Heart left ventricle (tissue), 13 donors: Measurements from ENCODE around the gene KCNQ2.

Experiments used
- POLR2A ChIP-seq, 2 donors: fragments of 450-650 bp; IDR thresholded peaks; one replicate each; pipeline ENCODE4 v1.6.1; 2017; ENCODE audit warnings: antibody characterized with exemption in 2 of 2, mild to moderate bottlenecking in 2 of 2, moderate library complexity in 2 of 2
- TF ChIP-seq, protein P1 (sequence below), 12 donors: fragments of 200-600 bp; sonication (generic) in 4 of 12; IDR thresholded peaks; one replicate each; pipeline versions ENCODE4 v1.5.0 to v1.8.0; 2018 to 2022; ENCODE audit warnings: antibody characterized with exemption in 12 of 12, mild to moderate bottlenecking in 5 of 12
- donor health status: ischemic (EF 13 %, LVEDD 7.1; RV severe dilation, severe dysfunction).
- donor health status: DM: no; HTN: yes; CAD: no.
- donor health status: DM: no; HTN: no; CAD: no.
- donor health status: ischemic (EF 25% LVEDD 6.9; RV normal size, moderate dysfunction).
- donor health status: ischemic (EF 25% LVEDD 5.7; RV mildly dilated, moderate dysfunction).
- donor health status: ischemic (EF 35%, LVEDD 5.7; RV mildly dilated, moderate dysfunction).
- donor health status: nonischemic (EF 11% LVEDD 7.7; RV severe dilation, severe dysfunction).
- donor health status: DM: yes; HTN: yes; CAD: no.
- donor health status: PGD.
- donor health status: ischemic (EF 29% LVEDD 5.4; RV normal size, mild dysfunction).
- donor health status: nonischemic (EF 23%, LVEDD 6.1; RV moderate dilation, normal function).

DNA sequence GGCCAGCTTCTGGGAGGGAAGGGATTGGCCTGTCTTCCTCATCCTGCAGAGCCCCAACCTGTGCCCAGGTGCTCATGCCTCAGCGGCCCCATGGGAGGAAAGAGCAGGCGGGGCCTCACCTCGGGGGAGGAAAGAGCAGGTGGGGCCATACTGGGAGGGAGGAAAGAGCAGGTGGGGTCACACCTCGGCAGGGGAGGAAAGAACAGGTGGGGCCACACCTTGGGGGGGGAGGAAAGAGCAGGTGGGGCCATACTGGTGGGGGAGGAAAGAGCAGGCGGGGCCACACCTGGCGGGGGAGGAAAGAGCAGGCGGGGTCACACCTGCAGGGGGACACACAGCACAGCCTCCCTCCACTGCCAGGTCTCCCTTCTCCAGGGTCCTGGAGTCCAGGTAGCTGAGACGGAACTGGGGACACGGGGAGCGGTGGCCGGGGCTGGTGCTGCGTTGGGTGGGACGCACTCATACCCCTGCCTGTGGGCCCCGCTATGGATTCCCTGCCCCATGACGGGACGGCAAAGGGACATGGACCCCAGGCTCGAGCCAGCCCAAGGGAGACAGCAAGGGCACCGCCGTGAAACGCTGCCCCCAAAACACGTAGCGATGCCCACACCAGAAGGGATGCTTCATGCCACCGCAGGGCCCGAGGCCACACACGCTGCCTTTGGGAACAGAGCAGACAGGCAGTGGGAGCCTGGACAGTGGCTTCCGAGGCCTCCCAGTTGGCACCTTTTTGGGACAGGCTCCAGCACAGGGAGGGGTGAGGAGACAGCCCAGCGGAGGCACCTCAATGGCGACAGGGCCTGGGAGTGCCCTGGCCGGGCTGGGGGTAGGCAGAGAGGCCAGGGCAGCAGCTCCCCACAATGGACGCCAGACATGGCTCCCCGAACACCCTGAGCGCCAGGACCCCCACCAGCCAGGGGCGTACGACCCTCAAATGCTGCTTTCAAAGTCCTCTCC, 68.0 kb downstream of the KCNQ2 start:
- TF ChIP-seq, protein P1, sequence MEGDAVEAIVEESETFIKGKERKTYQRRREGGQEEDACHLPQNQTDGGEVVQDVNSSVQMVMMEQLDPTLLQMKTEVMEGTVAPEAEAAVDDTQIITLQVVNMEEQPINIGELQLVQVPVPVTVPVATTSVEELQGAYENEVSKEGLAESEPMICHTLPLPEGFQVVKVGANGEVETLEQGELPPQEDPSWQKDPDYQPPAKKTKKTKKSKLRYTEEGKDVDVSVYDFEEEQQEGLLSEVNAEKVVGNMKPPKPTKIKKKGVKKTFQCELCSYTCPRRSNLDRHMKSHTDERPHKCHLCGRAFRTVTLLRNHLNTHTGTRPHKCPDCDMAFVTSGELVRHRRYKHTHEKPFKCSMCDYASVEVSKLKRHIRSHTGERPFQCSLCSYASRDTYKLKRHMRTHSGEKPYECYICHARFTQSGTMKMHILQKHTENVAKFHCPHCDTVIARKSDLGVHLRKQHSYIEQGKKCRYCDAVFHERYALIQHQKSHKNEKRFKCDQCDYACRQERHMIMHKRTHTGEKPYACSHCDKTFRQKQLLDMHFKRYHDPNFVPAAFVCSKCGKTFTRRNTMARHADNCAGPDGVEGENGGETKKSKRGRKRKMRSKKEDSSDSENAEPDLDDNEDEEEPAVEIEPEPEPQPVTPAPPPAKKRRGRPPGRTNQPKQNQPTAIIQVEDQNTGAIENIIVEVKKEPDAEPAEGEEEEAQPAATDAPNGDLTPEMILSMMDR (IDR thresholded peaks at IDR 0.05): no peak
- TF ChIP-seq POLR2A (IDR thresholded peaks at IDR 0.05): no peak
